Activated CD8-positive, alpha-beta T cell treated with anti-CD3 and anti-CD28 coated beads, Interleukin-2, amount 10 ng/mL, durations not matched to agents 7 days and 5 days (primary cell): ENCODE measurements around the gene ONECUT1. TPM values are rescaled to one million over a fixed set of nuclear protein-coding genes. Genes with fewer than 3 reads are reported as not detected.
"Not testable (repeated sequence)": the region's sequence is repeated elsewhere in the genome, so short reads cannot be mapped to it uniquely, and the experiment has no call there.

Source experiments
- ATAC-seq: fragments of 150-1000 bp; cut with Tn5 transposase; one replicate; pipeline ENCODE4 v1.10.0; 2021; ENCODE audit warnings: moderate library complexity
- CTCF ChIA-PET: fragments of 350-600 bp; sonication (Branson Sonifier 250); formaldehyde crosslinking; loops from one replicate; lab custom pipeline; 2021; ENCODE audit warnings: antibody characterized with exemption; lab: Charles Lee
- POLR2A ChIA-PET: fragments of 350-600 bp; sonication (Branson Sonifier 250); formaldehyde crosslinking; loops from one replicate; lab custom pipeline; 2021; ENCODE audit warnings: antibody characterized with exemption; lab: Charles Lee
- DNase-seq: peaks from one replicate; pipeline ENCODE4 v3.0.0-alpha.2; 2020
- H3K27ac Mint-ChIP-seq: one replicate; pipeline ENCODE4 v1.8.0; 2021; ENCODE audit warnings: mild to moderate bottlenecking, mixed read lengths
- H3K27me3 Mint-ChIP-seq: one replicate; pipeline ENCODE4 v1.8.0; 2021; ENCODE audit warnings: low read depth, mixed read lengths
- H3K36me3 Mint-ChIP-seq: one replicate; pipeline ENCODE4 v1.8.0; 2021; ENCODE audit warnings: low read depth, mixed read lengths
- H3K4me1 Mint-ChIP-seq: one replicate; pipeline ENCODE4 v1.8.0; 2021; ENCODE audit warnings: low read depth, mixed read lengths
- H3K4me3 Mint-ChIP-seq: one replicate; pipeline ENCODE4 v1.8.0; 2021; ENCODE audit warnings: mild to moderate bottlenecking, mixed read lengths
- H3K9me3 Mint-ChIP-seq: one replicate; pipeline ENCODE4 v1.8.0; 2022; ENCODE audit warnings: mixed read lengths; ENCODE audit not compliant: insufficient read depth
- total RNA-seq, 2 experiments: library from RNA; stranded (reverse); gene quantifications; one replicate each; pipeline ENCODE4 v1.2.3, GENCODE V29; 2021

The ONECUT1 gene
- not detected for total RNA-seq

DNA sequence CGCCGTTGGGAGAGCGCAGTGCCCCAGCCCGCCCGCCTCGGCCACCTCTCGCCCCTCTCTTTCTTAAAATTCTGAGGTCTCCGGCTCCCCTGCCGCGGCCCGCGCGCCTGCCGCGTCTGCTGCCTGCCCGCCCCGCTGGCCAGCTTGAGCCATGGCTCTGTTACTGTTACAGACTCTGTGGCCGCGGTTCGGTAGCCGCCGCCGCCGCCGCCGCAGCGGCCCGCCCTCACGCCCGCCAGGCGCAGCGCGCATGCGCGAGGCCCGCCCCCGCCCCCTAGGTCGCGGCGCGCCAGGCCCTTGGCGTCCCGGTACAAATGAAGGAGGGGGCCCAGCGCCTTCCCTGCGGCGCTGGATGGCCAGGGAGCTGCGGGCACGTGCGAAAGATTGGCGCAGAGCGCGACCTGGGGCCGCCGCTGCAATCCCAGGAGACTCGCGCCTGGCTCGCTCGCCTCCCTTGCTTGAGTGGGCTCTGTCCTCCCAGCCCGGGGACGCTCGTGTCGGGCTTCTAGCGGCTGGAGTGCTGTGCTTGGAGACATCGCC is at the start of gene ONECUT1:
ONECUT1 (minus strand) TSS at position 168 of the 540 bp plus-strand sequence. CDS start 452 bp downstream, outside the sequence.
- peaks cover 87% of the 10 kb centered on the region for H3K27me3 Mint-ChIP-seq
- H3K27ac Mint-ChIP-seq: no peak within 1 kb of the TSS
- peak within 1 kb of the TSS; percentile 50 for H3K4me3 Mint-ChIP-seq
- ATAC-seq: peak; percentile 64
- peak; percentile 45 for DNase-seq
- POLR2A ChIA-PET: no interaction called here
- CTCF ChIA-PET: interaction anchor here (1.1 kb wide), 1 partner anchor 10 kb away, joined by 4 read pairs; no protein-coding TSS in a partner anchor
- H3K9me3 Mint-ChIP-seq: no peaks in the 10 kb centered on the region
- no peaks in the 10 kb centered on the region for H3K36me3 Mint-ChIP-seq
- H3K4me1 Mint-ChIP-seq: peaks cover 8% of the 10 kb centered on the region

DNA sequence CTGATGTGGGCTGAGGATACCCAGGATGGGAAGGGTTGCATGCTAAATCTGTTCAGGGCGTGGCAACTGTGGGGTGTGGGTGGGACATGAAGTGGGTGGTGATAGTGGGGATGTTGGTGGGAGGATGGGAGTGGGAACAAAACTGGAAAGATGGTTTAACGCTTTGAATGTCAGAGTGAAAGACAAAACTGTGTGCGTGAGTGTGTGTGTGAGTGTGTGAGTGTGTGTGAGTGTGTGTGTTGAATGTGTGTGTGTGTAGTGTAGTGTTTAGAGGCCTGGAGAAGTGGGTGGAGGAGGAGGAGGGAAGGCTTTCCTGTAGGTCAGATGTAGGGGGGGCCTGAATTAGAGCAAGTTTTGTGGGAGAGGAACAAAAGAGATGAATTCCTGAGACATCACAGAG is 44.2 kb upstream of the ONECUT1 start:
- peaks cover 4% of the 10 kb centered on the region for H3K27me3 Mint-ChIP-seq
- POLR2A ChIA-PET: no interaction called here

DNA sequence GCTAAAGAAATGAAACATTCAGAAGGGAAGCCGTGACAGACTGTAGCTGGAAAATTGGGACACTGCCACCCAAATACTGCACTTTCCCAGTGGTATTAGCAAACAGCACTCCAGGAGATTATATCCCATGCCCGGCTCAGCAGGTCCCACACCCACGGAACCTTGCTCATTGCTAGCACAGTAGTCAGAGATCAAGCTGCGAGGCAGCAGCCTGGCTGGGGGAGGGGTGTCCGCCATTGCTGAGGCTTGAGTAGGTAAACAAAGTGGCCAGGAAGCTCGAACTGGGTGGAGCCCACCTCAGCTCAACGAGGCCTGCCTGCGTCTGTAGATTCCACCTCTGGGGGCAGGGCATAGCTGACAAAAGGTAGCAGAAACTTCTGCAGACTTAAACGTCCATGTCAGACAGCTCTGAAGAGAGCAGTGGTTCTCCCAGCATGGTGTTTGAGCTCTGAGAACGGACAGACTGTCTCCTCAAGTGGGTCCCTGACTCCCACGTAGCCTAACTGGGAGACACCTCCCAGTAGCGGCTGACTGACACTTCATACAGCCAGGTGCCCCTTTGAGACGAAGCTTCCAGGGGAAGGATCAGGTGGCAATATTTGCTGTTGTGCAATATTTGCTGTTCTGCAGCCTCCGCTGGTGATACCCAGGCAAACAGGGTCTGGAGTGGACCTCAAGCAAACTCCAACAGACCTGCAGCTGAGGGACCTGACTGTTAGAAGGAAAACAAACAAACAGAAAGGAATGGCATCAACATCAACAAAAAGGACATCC is 34.2 kb upstream of the ONECUT1 start:
- ATAC-seq, DNase-seq, POLR2A ChIA-PET, H3K27ac Mint-ChIP-seq, H3K4me1 Mint-ChIP-seq, H3K36me3 Mint-ChIP-seq, H3K4me3 Mint-ChIP-seq, H3K9me3 Mint-ChIP-seq, CTCF ChIA-PET: not testable (repeated sequence)
- peaks cover 11% of the 10 kb centered on the region for H3K27me3 Mint-ChIP-seq

More for the DNA sequence above, 44.2 kb upstream of the ONECUT1 start:
- Mint-ChIP-seq H3K9me3 (no peaks in the 10 kb centered on the region), H3K27ac (no peak overlapping the region), H3K4me3 (no peak overlapping the region), H3K36me3 (no peaks in the 10 kb centered on the region), H3K4me1 (no peaks in the 10 kb centered on the region)
- no peak for DNase-seq
- CTCF ChIA-PET: no interaction called here
- ATAC-seq: no peak

DNA sequence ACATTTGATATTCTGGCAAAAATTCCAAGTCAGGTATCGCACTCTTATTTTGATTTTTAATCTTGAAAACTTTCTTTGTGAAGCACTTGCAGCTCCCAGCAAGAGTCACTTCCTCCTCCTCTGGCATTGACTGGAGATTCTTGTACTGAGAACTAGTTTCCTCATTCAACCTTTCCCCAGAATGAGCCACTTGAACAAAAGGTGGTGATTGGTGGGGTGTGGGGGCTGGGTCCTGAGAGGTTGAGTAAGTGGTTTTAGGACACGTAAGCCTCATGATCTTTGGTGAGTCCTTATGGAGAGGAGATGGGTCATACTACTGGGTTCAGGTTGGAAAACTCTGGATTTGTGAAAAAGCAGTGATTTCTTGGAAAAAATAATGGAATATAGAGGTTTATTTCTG is 32.3 kb upstream of the ONECUT1 start:
- Mint-ChIP-seq H3K9me3 (no peaks in the 10 kb centered on the region), H3K36me3 (no peaks in the 10 kb centered on the region), H3K27me3 (peaks cover 21% of the 10 kb centered on the region), H3K4me1 (no peaks in the 10 kb centered on the region), H3K27ac (no peak overlapping the region), H3K4me3 (no peak overlapping the region)
- ATAC-seq (no peak), DNase-seq (no peak)
- CTCF ChIA-PET: no interaction called here
- POLR2A ChIA-PET: no interaction called here

DNA sequence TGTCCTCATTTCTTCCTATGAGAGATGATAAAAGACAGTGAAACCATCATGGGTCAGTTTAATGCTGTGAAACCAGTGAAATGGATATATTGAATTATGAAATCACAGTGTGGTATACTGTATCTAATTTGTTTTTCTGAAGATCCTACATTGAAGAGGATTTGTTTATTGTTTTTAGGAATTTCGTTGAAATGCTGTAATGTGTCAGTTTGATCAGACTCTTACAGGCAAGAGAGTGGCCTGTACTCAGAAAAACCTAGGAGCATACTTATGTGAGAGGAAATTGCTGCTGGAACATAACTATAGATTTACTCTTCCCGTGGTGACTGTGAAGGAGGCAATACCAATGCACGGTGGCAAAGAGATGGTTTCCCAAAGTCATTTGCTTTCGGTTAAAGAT is 29.1 kb upstream of the ONECUT1 start:
- ChIA-PET POLR2A (no interaction called here), CTCF (no interaction called here)
- no peaks in the 10 kb centered on the region for H3K4me1 Mint-ChIP-seq
- ATAC-seq (no peak), DNase-seq (no peak)
- H3K27me3 Mint-ChIP-seq: peaks cover 30% of the 10 kb centered on the region
- no peak overlapping the region for H3K27ac Mint-ChIP-seq
- no peak overlapping the region for H3K4me3 Mint-ChIP-seq
- no peaks in the 10 kb centered on the region for H3K9me3 Mint-ChIP-seq
- no peaks in the 10 kb centered on the region for H3K36me3 Mint-ChIP-seq

DNA sequence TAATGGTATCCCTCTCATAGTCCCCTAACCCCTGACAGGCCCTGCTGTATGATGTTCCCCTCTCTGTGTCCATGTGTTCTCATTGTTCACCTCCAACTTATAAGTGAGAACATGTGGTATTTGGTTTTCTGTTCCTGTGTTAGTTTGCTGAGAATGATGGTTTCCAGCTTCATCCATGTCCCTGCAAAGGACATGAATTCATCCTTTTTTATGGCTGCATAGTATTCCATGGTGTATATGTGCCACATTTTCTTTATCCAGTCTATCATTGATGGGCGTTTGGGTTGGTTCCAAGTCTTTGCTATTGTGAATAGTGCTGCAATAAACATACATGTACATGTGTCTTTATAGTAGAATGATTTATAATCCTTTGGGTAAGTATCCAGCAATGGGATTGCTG is 25.8 kb upstream of the ONECUT1 start:
- H3K4me3 Mint-ChIP-seq, CTCF ChIA-PET, ATAC-seq, DNase-seq, POLR2A ChIA-PET, H3K27ac Mint-ChIP-seq, H3K4me1 Mint-ChIP-seq, H3K9me3 Mint-ChIP-seq, H3K36me3 Mint-ChIP-seq: not testable (repeated sequence)
- peaks cover 36% of the 10 kb centered on the region for H3K27me3 Mint-ChIP-seq

DNA sequence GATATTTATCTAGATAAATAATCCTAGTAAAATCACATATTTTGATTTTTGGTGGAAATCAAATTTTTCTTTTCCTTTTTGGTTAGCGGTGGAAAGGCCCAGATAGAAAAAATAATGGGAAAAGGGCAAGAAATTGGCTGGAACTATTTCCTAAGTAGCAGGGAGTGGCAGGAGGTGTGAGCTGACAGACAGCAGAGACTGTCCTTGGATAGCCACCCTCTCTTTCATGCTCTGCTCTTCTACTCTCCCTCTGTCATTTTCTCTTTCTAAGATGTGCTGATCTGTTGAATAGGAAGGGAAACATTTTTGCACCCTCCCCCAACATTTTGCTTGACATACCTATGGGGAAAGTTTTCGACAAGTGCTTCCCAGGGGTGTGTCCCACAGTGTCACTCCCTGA is 18.9 kb upstream of the ONECUT1 start:
- CTCF ChIA-PET: interaction anchor here (1.8 kb wide), 1 partner anchor 388 kb away, joined by 5 read pairs; no protein-coding TSS in a partner anchor
- DNase-seq (no peak), ATAC-seq (no peak)
- Mint-ChIP-seq H3K4me3 (no peak overlapping the region), H3K4me1 (peaks cover 8% of the 10 kb centered on the region), H3K9me3 (no peaks in the 10 kb centered on the region), H3K27ac (no peak overlapping the region), H3K36me3 (no peaks in the 10 kb centered on the region), H3K27me3 (peaks cover 48% of the 10 kb centered on the region)
- POLR2A ChIA-PET: no interaction called here

DNA sequence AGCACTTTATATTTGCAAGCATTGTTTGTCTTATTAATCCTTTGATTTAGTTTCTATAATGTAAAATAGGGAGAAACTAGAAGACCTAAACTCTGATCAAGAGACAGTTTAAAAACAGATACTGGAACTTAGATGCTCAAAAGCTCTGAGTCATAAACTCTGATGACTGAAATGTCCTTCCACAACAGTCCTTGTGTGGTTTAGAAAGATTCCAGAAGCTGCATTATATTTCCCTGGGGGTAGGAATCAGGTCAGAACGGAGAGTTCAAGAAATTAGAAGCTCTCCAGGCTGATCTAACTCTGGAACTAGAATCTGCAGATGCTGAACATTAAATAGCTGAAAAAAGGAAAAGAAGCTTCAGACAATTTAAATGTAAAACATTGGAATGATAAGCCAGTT is 18.3 kb upstream of the ONECUT1 start:
- H3K4me3 Mint-ChIP-seq: no peak overlapping the region
- H3K27ac Mint-ChIP-seq: no peak overlapping the region
- peaks cover 12% of the 10 kb centered on the region for H3K4me1 Mint-ChIP-seq
- CTCF ChIA-PET: no interaction called here
- no peak for ATAC-seq
- H3K36me3 Mint-ChIP-seq: no peaks in the 10 kb centered on the region
- H3K27me3 Mint-ChIP-seq: peaks cover 52% of the 10 kb centered on the region
- DNase-seq: no peak
- POLR2A ChIA-PET: no interaction called here
- no peaks in the 10 kb centered on the region for H3K9me3 Mint-ChIP-seq

DNA sequence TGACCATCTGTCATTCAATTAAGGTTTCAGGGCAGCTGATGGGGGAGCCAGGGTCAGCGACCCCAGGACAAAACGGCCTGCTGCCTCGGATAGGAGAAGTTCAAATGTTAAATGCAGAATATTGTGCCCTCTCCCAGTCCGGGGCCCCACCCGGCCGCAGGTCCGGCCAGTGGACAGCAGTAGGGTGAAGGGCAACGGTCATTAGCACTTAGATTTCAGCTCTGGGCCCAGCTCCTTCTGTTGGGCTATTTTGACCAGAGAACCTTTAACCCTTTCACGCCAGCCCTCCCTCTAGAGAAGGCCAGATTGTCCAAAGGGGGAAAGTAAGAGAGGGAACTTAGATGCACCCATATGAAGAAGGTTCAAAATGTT is 16.1 kb upstream of the ONECUT1 start:
- H3K36me3 Mint-ChIP-seq: no peaks in the 10 kb centered on the region
- no peak overlapping the region for H3K27ac Mint-ChIP-seq
- no peak for DNase-seq
- POLR2A ChIA-PET: no interaction called here
- no peaks in the 10 kb centered on the region for H3K9me3 Mint-ChIP-seq
- H3K4me3 Mint-ChIP-seq: no peak overlapping the region
- peaks cover 67% of the 10 kb centered on the region for H3K27me3 Mint-ChIP-seq
- CTCF ChIA-PET: interaction anchor here (0.5 kb wide), 1 partner anchor 26 kb away, joined by 3 read pairs; no protein-coding TSS in a partner anchor
- H3K4me1 Mint-ChIP-seq: peaks cover 15% of the 10 kb centered on the region
- no peak for ATAC-seq

DNA sequence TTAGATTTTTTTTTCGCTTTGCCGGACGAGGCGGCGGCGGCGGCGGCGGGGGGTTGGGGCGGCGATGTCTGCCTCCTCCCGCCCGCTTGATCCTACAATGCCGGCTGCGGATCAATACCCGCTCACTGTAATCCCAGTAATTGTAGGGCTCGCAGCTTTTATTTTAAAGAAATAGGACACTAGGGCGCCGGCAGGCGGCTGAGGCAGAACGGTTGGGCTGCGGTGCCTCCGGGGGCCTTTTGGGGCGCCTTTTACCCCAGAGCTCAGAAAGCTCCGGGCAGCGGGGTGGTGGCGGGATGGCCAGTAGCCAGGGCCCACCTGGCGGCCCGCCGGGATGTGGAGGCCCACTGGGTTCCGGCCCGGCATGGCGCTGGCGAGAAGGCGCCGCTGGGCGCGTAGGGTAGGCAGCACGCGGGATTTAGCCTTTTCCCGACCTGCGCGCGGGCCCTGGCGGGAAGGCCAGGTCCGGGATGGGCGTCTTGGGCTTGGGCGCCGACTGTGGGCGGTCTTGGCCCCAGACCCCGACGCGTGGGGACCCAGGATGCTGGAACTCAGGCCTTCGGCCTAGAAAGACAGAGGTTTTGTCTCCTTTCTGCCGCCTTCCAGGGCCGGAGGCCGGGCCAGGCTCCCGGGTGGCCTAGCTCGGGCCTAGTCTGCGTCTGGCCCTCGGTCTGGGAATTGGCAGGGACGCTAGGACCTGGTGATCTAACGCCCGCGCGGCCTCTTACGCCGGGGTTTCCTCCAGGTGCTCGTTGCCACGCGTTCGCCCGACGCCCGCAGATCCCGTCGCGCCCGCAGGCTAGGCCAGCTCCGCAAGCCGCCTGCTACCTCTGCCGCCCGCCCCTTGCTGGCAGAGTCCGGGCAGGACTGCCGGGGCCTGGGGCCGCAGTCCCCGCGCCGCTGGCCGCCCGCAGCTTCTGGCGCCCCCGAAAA is 15.5 kb upstream of the ONECUT1 start:
- DNase-seq (no peak), ATAC-seq (no peak)
- ChIA-PET CTCF (interaction anchor here (0.6 to 3.1 kb wide), 5 partner anchors 12 to 224 kb away, joined by 3 to 11 read pairs (median 3); no protein-coding TSS in a partner anchor), POLR2A (interaction anchor here (1.1 kb wide), 1 partner anchor 12 kb away, joined by 5 read pairs; no protein-coding TSS in a partner anchor)
- H3K27me3 Mint-ChIP-seq: peaks cover 68% of the 10 kb centered on the region
- no peaks in the 10 kb centered on the region for H3K36me3 Mint-ChIP-seq
- peaks cover 15% of the 10 kb centered on the region for H3K4me1 Mint-ChIP-seq
- no peak overlapping the region for H3K27ac Mint-ChIP-seq
- no peaks in the 10 kb centered on the region for H3K9me3 Mint-ChIP-seq
- H3K4me3 Mint-ChIP-seq: no peak overlapping the region

DNA sequence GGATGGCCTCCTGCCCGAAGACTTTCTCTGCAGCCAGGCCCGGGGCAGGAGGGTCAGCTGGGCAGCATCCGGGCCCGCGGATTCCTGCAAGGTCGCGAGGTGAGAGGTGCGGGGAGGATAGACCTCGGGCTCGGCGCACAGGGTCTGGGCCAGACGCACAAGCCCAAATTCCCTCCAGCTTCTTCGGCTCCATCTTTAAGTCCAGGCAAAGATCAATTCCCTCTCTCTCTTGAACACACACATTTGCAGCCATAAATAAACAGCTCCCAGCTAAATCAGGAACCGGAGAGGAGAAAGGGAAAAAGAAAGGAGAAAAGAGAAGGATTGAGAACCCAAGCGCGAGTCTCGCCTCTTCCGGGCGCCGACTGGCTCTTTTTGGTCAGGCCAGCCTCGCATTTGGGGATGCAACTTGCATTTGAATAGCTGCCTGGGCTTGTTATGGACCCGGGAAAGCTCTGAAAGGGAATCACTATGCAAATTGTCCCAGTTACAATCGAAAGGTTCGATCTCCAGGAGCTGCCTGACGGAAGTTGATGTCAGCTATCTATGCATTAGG is 14.5 kb upstream of the ONECUT1 start:
- H3K27me3 Mint-ChIP-seq: peaks cover 75% of the 10 kb centered on the region
- POLR2A ChIA-PET: interaction anchor here (1.1 kb wide), 1 partner anchor 11 kb away, joined by 5 read pairs; no protein-coding TSS in a partner anchor
- no peaks in the 10 kb centered on the region for H3K36me3 Mint-ChIP-seq
- no peak for ATAC-seq
- no peak for DNase-seq
- H3K4me1 Mint-ChIP-seq: peaks cover 15% of the 10 kb centered on the region
- peak overlapping the region; percentile 60 for H3K4me3 Mint-ChIP-seq
- H3K27ac Mint-ChIP-seq: no peak overlapping the region
- CTCF ChIA-PET: interaction anchor here (0.6 to 3.1 kb wide), 4 partner anchors 22 to 223 kb away, joined by 3 to 11 read pairs (median 4); no protein-coding TSS in a partner anchor
- H3K9me3 Mint-ChIP-seq: no peaks in the 10 kb centered on the region
